GM12878 (cell line): ENCODE results near the gene LYPLAL1. TPM values are rescaled to one million over a fixed set of nuclear protein-coding genes. Genes with fewer than 3 reads are reported as not detected.

Source experiments
- ATAC-seq: fragments of 200-7000 bp; cut with Tn5 transposase; 3 replicates; pipeline ENCODE4 v1.9.1; 2020; ENCODE audit warnings: mild to moderate bottlenecking, moderate library complexity
- BruUV-seq: library from RNA; stranded (reverse); fragments of 400-500 nt; replicated peaks from 2 replicates; lab custom pipeline; 2021; lab: Mats Ljungman, UMichigan
- CTCF ChIA-PET: fragments of 300-600 bp; sonication (Branson Sonifier 250); formaldehyde crosslinking; extraction: SDS; loops from one replicate; lab custom pipeline; 2021; ENCODE audit warnings: inconsistent platforms; lab: Yijun Ruan, JAX
- POLR2A ChIA-PET: fragments of 350-600 bp; formaldehyde crosslinking; extraction: SDS; loops from one replicate; lab custom pipeline; 2021; ENCODE audit warnings: inconsistent platforms; lab: Charles Lee
- RAD21 ChIA-PET: fragments of 300-600 bp; sonication (Branson Sonifier 250); formaldehyde crosslinking; loops from one replicate; lab custom pipeline; 2023; ENCODE audit warnings: antibody characterized with exemption; ENCODE audit not compliant: unreplicated experiment; lab: Charles Lee
- SMC1A ChIA-PET: fragments of 300-600 bp; sonication (Branson Sonifier 250); formaldehyde crosslinking; loops from one replicate; lab custom pipeline; 2023; ENCODE audit not compliant: unreplicated experiment, uncharacterized antibody; lab: Charles Lee
- DNase-seq: peaks from one replicate; pipeline ENCODE4 v3.0.0-alpha.2; 2011; ENCODE audit warnings: low read depth, low spot score
- FAIRE-seq: peaks from 3 replicates; lab custom pipeline; 2011; peaks lifted over from hg19 to GRCh38; lab: Jason Lieb, UNC
- H2AFZ ChIP-seq: 2 replicates; pipeline ENCODE4 v1.6.0; 2011; ENCODE audit warnings: low read depth, low read length, control low read depth; ENCODE audit not compliant: control insufficient read depth
- H3K27ac ChIP-seq: 2 replicates; pipeline ENCODE4 v1.5.1; 2011; ENCODE audit warnings: control low read depth; ENCODE audit not compliant: control insufficient read depth, insufficient read depth
- H3K27me3 ChIP-seq, 2 experiments: replicated peaks in 1 of 2; 2 replicates each; pipeline versions ENCODE4 v1.6.0 to v1.6.1; 2011; ENCODE audit warnings: low read length in 1 of 2; ENCODE audit not compliant: control insufficient read depth in 2 of 2, insufficient read depth in 2 of 2
- H3K36me3 ChIP-seq, 2 experiments: 2 replicates each; pipeline ENCODE4 v1.5.1; 2011; ENCODE audit warnings: low read length in 1 of 2; ENCODE audit not compliant: control insufficient read depth in 2 of 2, insufficient read depth in 2 of 2
- H3K4me1 ChIP-seq: 2 replicates; pipeline ENCODE4 v1.6.1; 2011; ENCODE audit warnings: mild to moderate bottlenecking, low read length, moderate library complexity, mixed read lengths; ENCODE audit not compliant: control insufficient read depth, insufficient read depth
- H3K4me2 ChIP-seq: 2 replicates; pipeline ENCODE4 v1.6.0; 2011; ENCODE audit warnings: control low read depth; ENCODE audit not compliant: control insufficient read depth, insufficient read depth
- H3K4me3 ChIP-seq: fragments of 200-600 bp; sonication (generic); 2 replicates; pipeline ENCODE4 v1.5.1; 2016
- H3K79me2 ChIP-seq: 2 replicates; pipeline ENCODE4 v1.6.0; 2011; ENCODE audit warnings: low read length; ENCODE audit not compliant: control insufficient read depth, insufficient read depth
- H3K9ac ChIP-seq: 2 replicates; pipeline ENCODE4 v1.8.0; 2011; ENCODE audit warnings: low read length, control low read depth, mixed read lengths; ENCODE audit not compliant: control insufficient read depth, insufficient read depth
- H3K9me3 ChIP-seq: replicated peaks from 3 replicates; pipeline ENCODE4 v1.5.1; 2011; ENCODE audit warnings: mild to moderate bottlenecking, low read length; ENCODE audit not compliant: control insufficient read depth, insufficient read depth
- H4K20me1 ChIP-seq: 2 replicates; pipeline ENCODE4 v1.6.0; 2011; ENCODE audit not compliant: control insufficient read depth, insufficient read depth
- BCL11A ChIP-seq: IDR thresholded peaks from 2 replicates; pipeline ENCODE4 v1.6.1; 2011; ENCODE audit warnings: low read depth, low read length
- CHD2 ChIP-seq: IDR thresholded peaks from 2 replicates; pipeline ENCODE4 v1.6.1; 2011; ENCODE audit warnings: low read depth, low read length, improper control_type of control experiment, borderline replicate concordance
- EGR1 ChIP-seq, 2 experiments: IDR thresholded peaks; 1 replicate in 1 of 2; 2 replicates in 1 of 2; pipeline ENCODE4 v1.6.1; 2011 to 2012; ENCODE audit warnings: low read depth in 2 of 2, low read length in 2 of 2, borderline replicate concordance in 1 of 2, mild to moderate bottlenecking in 1 of 2, moderate library complexity in 1 of 2
- FOS ChIP-seq: IDR thresholded peaks from 3 replicates; pipeline ENCODE4 v1.6.1; 2011; ENCODE audit warnings: borderline replicate concordance; ENCODE audit not compliant: insufficient read length; ENCODE audit errors: extremely low read depth
- GABPA ChIP-seq: IDR thresholded peaks from 2 replicates; pipeline ENCODE4 v1.6.1; 2014; ENCODE audit warnings: antibody characterized with exemption, low read depth, mild to moderate bottlenecking, inconsistent platforms
- HCFC1 ChIP-seq: fragments of 150-350 bp; IDR thresholded peaks from 2 replicates; pipeline ENCODE4 v1.6.1; 2014; ENCODE audit warnings: low read length
- MEF2B ChIP-seq: fragments of 450-650 bp; IDR thresholded peaks from 2 replicates; pipeline ENCODE4 v1.6.1; 2018; ENCODE audit warnings: mild to moderate bottlenecking, moderate library complexity; ENCODE audit not compliant: partially characterized antibody, poor library complexity, severe bottlenecking
- MYC ChIP-seq: IDR thresholded peaks from 2 replicates; pipeline ENCODE4 v1.6.1; 2011; ENCODE audit warnings: mild to moderate bottlenecking, low read length, moderate library complexity, inconsistent platforms; ENCODE audit not compliant: insufficient read depth, insufficient replicate concordance, insufficient read length, severe bottlenecking
- NFIC ChIP-seq: IDR thresholded peaks from 2 replicates; pipeline ENCODE4 v1.6.1; 2012; ENCODE audit warnings: low read depth, mild to moderate bottlenecking, inconsistent platforms, low read length, moderate library complexity
- RAD21 ChIP-seq: IDR thresholded peaks from 2 replicates; pipeline ENCODE4 v1.6.1; 2011; ENCODE audit warnings: mild to moderate bottlenecking, low read depth, low read length, moderate library complexity; ENCODE audit not compliant: insufficient read depth
- SMARCA5 ChIP-seq: fragments of 450-650 bp; IDR thresholded peaks from 2 replicates; pipeline ENCODE4 v1.6.1; 2017; ENCODE audit warnings: mild to moderate bottlenecking
- SUPT20H ChIP-seq: IDR thresholded peaks from 2 replicates; pipeline ENCODE4 v1.6.1; 2011; ENCODE audit warnings: low read depth, mild to moderate bottlenecking, low read length, moderate library complexity, borderline replicate concordance; ENCODE audit not compliant: control insufficient read depth
- TCF12 ChIP-seq: IDR thresholded peaks from 2 replicates; pipeline ENCODE4 v1.6.1; 2011; ENCODE audit warnings: low read depth, mild to moderate bottlenecking, low read length
- YBX1 ChIP-seq: fragments of 450-650 bp; IDR thresholded peaks from 2 replicates; pipeline ENCODE4 v1.6.1; 2016; ENCODE audit warnings: antibody characterized with exemption
- ZNF217 ChIP-seq: fragments of 450-650 bp; IDR thresholded peaks from 2 replicates; pipeline ENCODE4 v1.6.1; 2017; ENCODE audit warnings: antibody characterized with exemption, mild to moderate bottlenecking
- WGBS: methylation state at CpG from one replicate; pipeline ENCODE4 v1.1.6; 2016; ENCODE audit warnings: low lambda C conversion rate; ENCODE audit not compliant: insufficient replicate concordance, insufficient coverage; ENCODE audit errors: missing lambda C conversion rate; 5-methylcytosine and 5-hydroxymethylcytosine counted together
- in situ Hi-C: fragments of 300-500 bp; cut with MboI; formaldehyde crosslinking; loops from 9 replicates; pipeline ENCODE4 v1.14.3; 2018; ENCODE audit warnings: mixed read lengths
- intact Hi-C: fragments of 100-400 bp; cut with micrococcal nuclease; formaldehyde crosslinking; loops from one replicate; pipeline ENCODE4 v1.14.2; 2022; ENCODE audit not compliant: unreplicated experiment
- polyA plus RNA-seq, 11 experiments: library from polyadenylated mRNA; depleted of rRNA in 4 of 11; unstranded in 6 of 11; stranded (reverse) in 5 of 11; fragments of >200 nt; fragmentation: Nextera tagmentation in 4 of 11; fragmentation: Illumina TruSeq in 1 of 11; extraction: Ambion mirVana in 4 of 11; extraction: Trizol in 1 of 11; gene quantifications; 1 replicate in 1 of 11; 2 replicates in 10 of 11; pipeline versions ENCODE4 v1.2.1 to v1.2.3, GENCODE V29; 2011 to 2016; ENCODE audit warnings: inconsistent platforms in 2 of 11, missing spikeins in 2 of 11, low read depth in 1 of 11
- total RNA-seq, 4 experiments: library from RNA; depleted of rRNA in 3 of 4; stranded (reverse); fragments of >200 nt in 3 of 4; fragmentation: Illumina TruSeq in 1 of 4; extraction: Trizol in 1 of 4; gene quantifications; 2 replicates each; pipeline versions ENCODE4 v1.2.1 to v1.2.3, GENCODE V29; 2013 to 2021
- TF ChIP-seq, protein P1 (sequence below), 3 experiments: IDR thresholded peaks in 2 of 3; conservative IDR thresholded peaks in 1 of 3; 2 replicates each; pipeline ENCODE4 v1.5.1; 2011; ENCODE audit warnings: low read depth in 3 of 3, low read length in 3 of 3, mild to moderate bottlenecking in 3 of 3, control low read depth in 2 of 3, moderate library complexity in 2 of 3, inconsistent platforms in 1 of 3, mixed read lengths in 1 of 3; ENCODE audit not compliant: control insufficient read depth in 2 of 3, insufficient read depth in 1 of 3; ENCODE audit errors: extremely low read depth in 1 of 3
- TF ChIP-seq, protein P2 (sequence below): IDR thresholded peaks from 2 replicates; pipeline ENCODE4 v1.6.1; 2011; ENCODE audit warnings: mild to moderate bottlenecking, low read depth, low read length, moderate library complexity; ENCODE audit not compliant: insufficient replicate concordance
- TF ChIP-seq, protein P3 (sequence below): fragments of 450-650 bp; formaldehyde crosslinking; IDR thresholded peaks from 2 replicates; pipeline ENCODE4 v1.4.0; 2022; ENCODE audit warnings: mild to moderate bottlenecking, moderate library complexity

Gene LYPLAL1
- total and polyA plus RNA-seq, 10 of the 15 experiments (the other 5 are each of a cell fraction or from before 2014, with no cell fraction given), result 19.4 to 112 (median 40.5) TPM

DNA sequence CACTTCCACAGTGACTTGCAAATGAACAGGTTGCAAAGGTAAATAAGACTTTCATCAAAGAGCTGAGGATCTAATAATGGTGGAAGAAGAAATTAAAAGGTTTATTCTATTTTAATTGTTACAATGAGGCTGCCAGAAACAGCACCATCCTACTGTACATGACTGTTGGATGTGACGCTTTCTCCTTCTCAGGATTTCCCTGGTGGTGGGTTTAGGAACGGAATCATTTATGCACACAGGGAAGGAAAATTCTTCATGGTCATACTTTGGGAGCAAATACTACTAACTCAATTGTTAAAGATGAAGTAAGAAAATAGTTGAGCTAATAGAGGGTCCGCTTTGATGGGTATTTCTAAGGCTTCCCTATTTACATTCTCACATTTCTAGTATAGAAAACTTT, 22.2 kb upstream of the LYPLAL1 start:
- BruUV-seq, result no TSS peak
- H3K4me1 ChIP-seq, result no peaks in the 10 kb centered on the region
- WGBS, result 89% methylated on average over 3 of the region's 3 CpGs

More for the DNA sequence above, 22.2 kb upstream of the LYPLAL1 start:
- Histone ChIP-seq H3K27ac (no peak overlapping the region), H3K9me3 (no peaks in the 10 kb centered on the region), H3K79me2 (no peaks in the 10 kb centered on the region), H3K4me2 (no peak overlapping the region), H2AFZ (no peak overlapping the region), H3K9ac (no peak overlapping the region), H3K27me3 (no peaks in the 10 kb centered on the region), H3K4me3 (no peak overlapping the region), H3K36me3 (no peaks in the 10 kb centered on the region), H4K20me1 (no peaks in the 10 kb centered on the region)
- in situ Hi-C loops, result no loop called here
- ChIA-PET RAD21 (no interaction called here), POLR2A (no interaction called here), CTCF (interaction anchor here (0.8 kb wide), 1 partner anchor 9 kb away, joined by 4 read pairs; no protein-coding TSS in a partner anchor), SMC1A (interaction anchor here (2.3 to 2.9 kb wide), 2 partner anchors 9 to 38 kb away, joined by 7 to 11 read pairs; no protein-coding TSS in a partner anchor)
- FAIRE-seq, result no peak
- intact Hi-C loops, result no loop called here
- TF ChIP-seq, protein P1, sequence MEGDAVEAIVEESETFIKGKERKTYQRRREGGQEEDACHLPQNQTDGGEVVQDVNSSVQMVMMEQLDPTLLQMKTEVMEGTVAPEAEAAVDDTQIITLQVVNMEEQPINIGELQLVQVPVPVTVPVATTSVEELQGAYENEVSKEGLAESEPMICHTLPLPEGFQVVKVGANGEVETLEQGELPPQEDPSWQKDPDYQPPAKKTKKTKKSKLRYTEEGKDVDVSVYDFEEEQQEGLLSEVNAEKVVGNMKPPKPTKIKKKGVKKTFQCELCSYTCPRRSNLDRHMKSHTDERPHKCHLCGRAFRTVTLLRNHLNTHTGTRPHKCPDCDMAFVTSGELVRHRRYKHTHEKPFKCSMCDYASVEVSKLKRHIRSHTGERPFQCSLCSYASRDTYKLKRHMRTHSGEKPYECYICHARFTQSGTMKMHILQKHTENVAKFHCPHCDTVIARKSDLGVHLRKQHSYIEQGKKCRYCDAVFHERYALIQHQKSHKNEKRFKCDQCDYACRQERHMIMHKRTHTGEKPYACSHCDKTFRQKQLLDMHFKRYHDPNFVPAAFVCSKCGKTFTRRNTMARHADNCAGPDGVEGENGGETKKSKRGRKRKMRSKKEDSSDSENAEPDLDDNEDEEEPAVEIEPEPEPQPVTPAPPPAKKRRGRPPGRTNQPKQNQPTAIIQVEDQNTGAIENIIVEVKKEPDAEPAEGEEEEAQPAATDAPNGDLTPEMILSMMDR (IDR thresholded peaks at IDR 0.05 in 2 of 3, conservative IDR thresholded peaks at IDR 0.05 in 1 of 3; ENCODE audit: control insufficient read depth in 2 of 3, extremely low read depth in 1 of 3, insufficient read depth in 1 of 3, low read depth in 3 of 3, low read length in 3 of 3), result no peak
- no peak for TF ChIP-seq BCL11A
- TF ChIP-seq, protein P2, sequence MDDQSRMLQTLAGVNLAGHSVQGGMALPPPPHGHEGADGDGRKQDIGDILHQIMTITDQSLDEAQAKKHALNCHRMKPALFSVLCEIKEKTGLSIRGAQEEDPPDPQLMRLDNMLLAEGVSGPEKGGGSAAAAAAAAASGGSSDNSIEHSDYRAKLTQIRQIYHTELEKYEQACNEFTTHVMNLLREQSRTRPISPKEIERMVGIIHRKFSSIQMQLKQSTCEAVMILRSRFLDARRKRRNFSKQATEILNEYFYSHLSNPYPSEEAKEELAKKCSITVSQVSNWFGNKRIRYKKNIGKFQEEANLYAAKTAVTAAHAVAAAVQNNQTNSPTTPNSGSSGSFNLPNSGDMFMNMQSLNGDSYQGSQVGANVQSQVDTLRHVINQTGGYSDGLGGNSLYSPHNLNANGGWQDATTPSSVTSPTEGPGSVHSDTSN, result no peak
- no peak for TF ChIP-seq TCF12
- TF ChIP-seq, protein P3, sequence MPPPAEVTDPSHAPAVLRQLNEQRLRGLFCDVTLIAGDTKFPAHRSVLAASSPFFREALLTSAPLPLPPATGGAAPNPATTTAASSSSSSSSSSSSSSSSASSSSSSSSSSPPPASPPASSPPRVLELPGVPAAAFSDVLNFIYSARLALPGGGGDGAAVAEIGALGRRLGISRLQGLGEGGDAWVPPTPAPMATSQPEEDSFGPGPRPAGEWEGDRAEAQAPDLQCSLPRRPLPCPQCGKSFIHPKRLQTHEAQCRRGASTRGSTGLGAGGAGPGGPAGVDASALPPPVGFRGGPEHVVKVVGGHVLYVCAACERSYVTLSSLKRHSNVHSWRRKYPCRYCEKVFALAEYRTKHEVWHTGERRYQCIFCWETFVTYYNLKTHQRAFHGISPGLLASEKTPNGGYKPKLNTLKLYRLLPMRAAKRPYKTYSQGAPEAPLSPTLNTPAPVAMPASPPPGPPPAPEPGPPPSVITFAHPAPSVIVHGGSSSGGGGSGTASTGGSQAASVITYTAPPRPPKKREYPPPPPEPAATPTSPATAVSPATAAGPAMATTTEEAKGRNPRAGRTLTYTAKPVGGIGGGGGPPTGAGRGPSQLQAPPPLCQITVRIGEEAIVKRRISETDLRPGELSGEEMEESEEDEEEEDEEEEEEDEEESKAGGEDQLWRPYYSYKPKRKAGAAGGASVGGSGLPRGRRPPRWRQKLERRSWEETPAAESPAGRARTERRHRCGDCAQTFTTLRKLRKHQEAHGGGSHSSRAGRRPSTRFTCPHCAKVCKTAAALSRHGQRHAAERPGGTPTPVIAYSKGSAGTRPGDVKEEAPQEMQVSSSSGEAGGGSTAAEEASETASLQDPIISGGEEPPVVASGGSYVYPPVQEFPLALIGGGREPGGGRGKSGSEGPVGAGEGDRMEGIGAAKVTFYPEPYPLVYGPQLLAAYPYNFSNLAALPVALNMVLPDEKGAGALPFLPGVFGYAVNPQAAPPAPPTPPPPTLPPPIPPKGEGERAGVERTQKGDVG (CRISPR knock-in tag), result no peak
- no peak for TF ChIP-seq SMARCA5
- TF ChIP-seq CHD2, result no peak
- TF ChIP-seq GABPA, result no peak
- no peak for TF ChIP-seq NFIC
- TF ChIP-seq MYC, result no peak
- TF ChIP-seq RAD21, result no peak
- TF ChIP-seq MEF2B, result no peak
- no peak for TF ChIP-seq SUPT20H
- TF ChIP-seq HCFC1, result no peak
- TF ChIP-seq EGR1 (IDR thresholded peaks at IDR 0.05; ENCODE audit: borderline replicate concordance in 1 of 2, low read depth in 2 of 2, low read length in 2 of 2), result no peak
- TF ChIP-seq YBX1, result no peak
- TF ChIP-seq ZNF217, result no peak
- TF ChIP-seq FOS, result no peak
- DNase-seq, result no peak
- no peak for ATAC-seq
